Adrenal gland (tissue), 12 donors: ENCODE results near the gene ITGA7. TPM values are rescaled to one million over a fixed set of nuclear protein-coding genes. Genes with fewer than 3 reads are reported as not detected.

Experiments
- DNase-seq, 7 donors: peaks; one replicate each; pipeline ENCODE4 v3.0.0-alpha.2; 2019 to 2020
- H3K27ac ChIP-seq, 5 donors: fragments of 200-600 bp; sonication (generic) in 4 of 5; 1 replicate in 3 of 5; 2 replicates in 2 of 5; pipeline versions ENCODE4 v1.5.1 to v1.8.0; 2016 to 2020; ENCODE audit warnings: mild to moderate bottlenecking in 1 of 5
- H3K27me3 ChIP-seq: fragments of 200-600 bp; 2 replicates; pipeline ENCODE4 v1.8.0; 2021
- H3K36me3 ChIP-seq, 2 donors: fragments of 200-600 bp; replicated peaks in 1 of 2; 1 replicate in 1 of 2; 2 replicates in 1 of 2; pipeline versions ENCODE4 v1.5.1 to v1.8.0; 2018 to 2022
- H3K4me1 ChIP-seq, 2 donors: fragments of 200-600 bp; replicated peaks in 1 of 2; 1 replicate in 1 of 2; 2 replicates in 1 of 2; pipeline versions ENCODE4 v1.5.1 to v1.8.0; 2018 to 2021
- H3K4me3 ChIP-seq, 4 donors: fragments of 200-600 bp; sonication (generic) in 3 of 4; one replicate each; pipeline ENCODE4 v1.5.1; 2016 to 2018
- H3K9me3 ChIP-seq, 3 donors: fragments of 200-600 bp; sonication (generic) in 1 of 3; replicated peaks in 1 of 3; 1 replicate in 2 of 3; 2 replicates in 1 of 3; pipeline versions ENCODE4 v1.5.1 to v1.8.0; 2016 to 2021
- POLR2A ChIP-seq, 2 donors: fragments of 450-650 bp; IDR thresholded peaks; one replicate each; pipeline ENCODE4 v1.6.1; 2017; ENCODE audit warnings: antibody characterized with exemption in 2 of 2, mild to moderate bottlenecking in 2 of 2, moderate library complexity in 1 of 2
- WGBS, 4 donors: extraction: QIAGEN DNeasy Blood & Tissue Kit in 2 of 4; methylation state at CpG; one replicate each; pipeline versions ENCODE4 v1.1.5 to v1.1.7; 2013 to 2017; 5-methylcytosine and 5-hydroxymethylcytosine counted together
- intact Hi-C, 2 donors: fragments of 100-400 bp; cut with DNase I; formaldehyde crosslinking; loops; one replicate each; pipeline versions ENCODE4 v1.14.1 to v1.15.0; 2022 to 2023
- polyA plus RNA-seq, 3 donors: library from polyadenylated mRNA; stranded (reverse); fragments of 200-250 nt in 2 of 3; fragments of 350-450 nt in 1 of 3; fragmentation: Illumina TruSeq in 1 of 3; extraction: RNeasy Lipid Tissue Mini Kit (QIAGEN cat#74804) in 1 of 3; gene quantifications; one replicate each; pipeline ENCODE4 v1.2.3, GENCODE V29; 2013 to 2014
- total RNA-seq, 9 donors: library from RNA; depleted of rRNA in 4 of 9; stranded (reverse); fragments of >200 nt in 4 of 9; fragments of 120-200 nt in 1 of 9; fragmentation: NEBNext Ultra II Directional in 1 of 9; extraction: Animal tissue kit (Norgen Biotek cat#: 25700) in 1 of 9; gene quantifications; one replicate each; pipeline versions ENCODE4 v1.1.0 to v1.2.4, GENCODE V29; 2013 to 2023
- TF ChIP-seq, protein P1 (sequence below), 6 experiments: fragments of 450-650 bp in 4 of 6; fragments of 200-600 bp in 2 of 6; sonication (generic) in 1 of 6; IDR thresholded peaks; 1 replicate in 5 of 6; 2 replicates in 1 of 6; pipeline versions ENCODE4 v1.5.1 to v1.8.0; 2016 to 2021; ENCODE audit warnings: antibody characterized with exemption in 6 of 6, mild to moderate bottlenecking in 2 of 6, moderate library complexity in 1 of 6
- donor health status: healthy with polysubstance abuse.
- donor health status: Bipolar disorder and iron deficiency.
- donor health status: DM: yes; HTN: yes; CAD: no.
- donor health status: DM: no; HTN: no; CAD: no.
- donor health status: DM: no; HTN: no; CAD: no.
- donor health status: DM: yes; HTN: yes; CAD: no.

ITGA7 gene
- total and polyA plus RNA-seq, 12 donors, result 5.7 to 77.1 (median 15.7) TPM

DNA sequence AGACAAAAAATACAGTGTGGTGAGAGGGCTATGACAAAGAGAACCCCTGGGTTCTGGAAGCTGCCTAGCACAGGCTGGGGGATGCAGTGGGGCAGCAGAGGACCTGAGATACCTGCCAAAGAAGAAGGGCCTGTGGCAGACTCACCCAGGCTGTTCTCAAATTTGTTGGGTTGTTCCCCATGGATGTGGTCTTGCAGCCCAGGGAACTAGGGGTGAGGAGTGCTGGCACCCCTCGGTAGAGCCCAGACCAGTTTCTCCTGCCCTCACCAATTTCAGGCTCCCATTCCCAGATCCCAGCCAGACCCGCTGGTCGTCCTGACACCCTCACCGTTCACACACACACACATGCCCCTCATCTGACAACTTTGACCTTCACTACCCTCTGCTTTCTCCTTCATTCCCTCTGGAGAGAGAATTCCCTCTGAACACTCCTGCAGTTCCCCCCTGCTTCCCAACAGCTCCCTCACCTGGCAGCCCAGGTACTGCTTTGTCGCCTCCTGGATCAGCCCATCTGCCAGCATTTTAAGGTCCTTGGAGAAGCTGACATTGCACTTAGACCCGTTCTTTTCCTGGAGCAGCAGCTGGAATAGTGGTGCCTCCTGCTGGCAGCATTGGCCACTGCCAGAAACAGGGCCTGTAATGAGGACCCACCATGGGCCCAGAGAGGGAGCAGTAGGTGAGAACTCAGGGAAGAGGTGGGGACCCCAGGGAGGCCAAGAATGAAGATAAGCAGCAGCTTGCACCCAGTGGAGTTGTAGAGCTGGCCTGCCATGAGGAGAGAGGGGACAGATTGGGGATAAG, 29.3 kb upstream of the ITGA7 start:
- Histone ChIP-seq H3K9me3 (no peaks in the 10 kb centered on the region), H3K36me3 (no peaks in the 10 kb centered on the region), H3K4me3 (no peak overlapping the region), H3K27me3 (no peaks in the 10 kb centered on the region), H3K27ac (peak overlapping the region in 2 of 5 donors; percentile 8 to 81), H3K4me1 (peaks cover 6 to 11% of the 10 kb centered on the region in 2 donors)
- peak; percentile 59 to 87 (median 75) for DNase-seq
- 17 to 31% (median 28%) methylated on average over 6 of the region's 6 CpGs for WGBS, 4 donors
- intact Hi-C loops, result loop anchor here in 1 of 2 donors (5.0 kb wide), 1 partner anchor 200 kb away; no protein-coding TSS in a partner anchor
- TF ChIP-seq, protein P1, sequence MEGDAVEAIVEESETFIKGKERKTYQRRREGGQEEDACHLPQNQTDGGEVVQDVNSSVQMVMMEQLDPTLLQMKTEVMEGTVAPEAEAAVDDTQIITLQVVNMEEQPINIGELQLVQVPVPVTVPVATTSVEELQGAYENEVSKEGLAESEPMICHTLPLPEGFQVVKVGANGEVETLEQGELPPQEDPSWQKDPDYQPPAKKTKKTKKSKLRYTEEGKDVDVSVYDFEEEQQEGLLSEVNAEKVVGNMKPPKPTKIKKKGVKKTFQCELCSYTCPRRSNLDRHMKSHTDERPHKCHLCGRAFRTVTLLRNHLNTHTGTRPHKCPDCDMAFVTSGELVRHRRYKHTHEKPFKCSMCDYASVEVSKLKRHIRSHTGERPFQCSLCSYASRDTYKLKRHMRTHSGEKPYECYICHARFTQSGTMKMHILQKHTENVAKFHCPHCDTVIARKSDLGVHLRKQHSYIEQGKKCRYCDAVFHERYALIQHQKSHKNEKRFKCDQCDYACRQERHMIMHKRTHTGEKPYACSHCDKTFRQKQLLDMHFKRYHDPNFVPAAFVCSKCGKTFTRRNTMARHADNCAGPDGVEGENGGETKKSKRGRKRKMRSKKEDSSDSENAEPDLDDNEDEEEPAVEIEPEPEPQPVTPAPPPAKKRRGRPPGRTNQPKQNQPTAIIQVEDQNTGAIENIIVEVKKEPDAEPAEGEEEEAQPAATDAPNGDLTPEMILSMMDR (IDR thresholded peaks at IDR 0.05), result peak; percentile 45 to 86 (median 76)
- TF ChIP-seq POLR2A (IDR thresholded peaks at IDR 0.05), result no peak

DNA sequence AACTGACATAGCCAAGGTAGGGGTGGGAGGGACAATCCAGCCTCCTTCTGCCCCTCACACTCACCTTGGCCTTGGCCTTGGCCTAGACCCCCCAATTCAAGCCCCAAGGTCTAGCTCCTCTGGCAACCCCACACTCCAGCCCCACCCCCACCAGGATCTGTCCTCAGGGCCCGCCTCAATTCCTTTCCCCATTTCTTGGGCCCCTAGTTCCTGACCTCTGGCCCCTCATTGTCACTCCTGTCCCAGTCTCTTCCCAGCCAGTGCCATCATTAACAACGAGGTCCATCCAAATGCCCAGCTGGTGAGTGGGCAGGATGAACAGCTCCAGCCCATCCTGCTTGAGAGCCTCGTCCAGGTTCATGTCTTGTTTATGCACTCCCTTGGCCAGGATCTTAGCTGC, 28.4 kb upstream of the ITGA7 start:
- DNase-seq, result peak in 1 of 7 donors; percentile 44
- no peaks in the 10 kb centered on the region for H3K9me3 ChIP-seq
- no peak overlapping the region for H3K4me3 ChIP-seq
- 45 to 61% (median 49%) methylated on average over 3 of the region's 3 CpGs for WGBS, 4 donors
- peaks cover 6 to 11% of the 10 kb centered on the region in 2 donors for H3K4me1 ChIP-seq
- no peak overlapping the region for H3K27ac ChIP-seq
- no peaks in the 10 kb centered on the region for H3K36me3 ChIP-seq
- no peaks in the 10 kb centered on the region for H3K27me3 ChIP-seq
- TF ChIP-seq, protein P1 (IDR thresholded peaks at IDR 0.05), result no peak
- TF ChIP-seq POLR2A (IDR thresholded peaks at IDR 0.05), result no peak
- intact Hi-C loops, result loop anchor here in 1 of 2 donors (5.0 kb wide), 1 partner anchor 201 kb away; no protein-coding TSS in a partner anchor

DNA sequence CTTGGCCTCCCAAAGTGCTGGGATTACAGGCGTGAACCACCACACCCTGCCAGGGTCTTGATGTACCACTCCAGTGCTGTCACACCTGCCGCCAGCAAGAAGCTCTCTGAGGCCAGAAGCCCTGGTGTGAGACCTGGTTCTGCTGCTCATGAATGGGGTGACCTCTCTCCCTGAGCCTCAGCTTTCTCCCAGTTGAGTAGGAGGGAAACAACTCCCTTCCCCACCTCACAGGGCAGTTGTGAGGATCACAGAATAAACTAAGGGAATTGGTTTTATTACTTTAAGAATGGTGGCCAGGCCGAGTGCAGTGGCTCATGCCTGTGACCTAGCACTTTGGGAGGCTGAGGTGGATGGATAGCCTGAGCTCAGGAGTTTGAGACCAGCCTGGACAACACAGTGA, 26.9 kb upstream of the ITGA7 start:
- Histone ChIP-seq H3K9me3 (no peaks in the 10 kb centered on the region), H3K4me1 (peaks cover 17 to 25% of the 10 kb centered on the region in 2 donors), H3K4me3 (no peak overlapping the region), H3K36me3 (no peaks in the 10 kb centered on the region), H3K27ac (no peak overlapping the region), H3K27me3 (no peaks in the 10 kb centered on the region)
- intact Hi-C loops, result no loop called here
- peak in 2 of 7 donors; percentile 18 to 38 for DNase-seq
- 86 to 97% (median 91%) methylated on average over 1 to 3 of the region's 3 CpGs for WGBS, 4 donors
- TF ChIP-seq POLR2A (IDR thresholded peaks at IDR 0.05), result no peak
- TF ChIP-seq, protein P1 (IDR thresholded peaks at IDR 0.05), result no peak

DNA sequence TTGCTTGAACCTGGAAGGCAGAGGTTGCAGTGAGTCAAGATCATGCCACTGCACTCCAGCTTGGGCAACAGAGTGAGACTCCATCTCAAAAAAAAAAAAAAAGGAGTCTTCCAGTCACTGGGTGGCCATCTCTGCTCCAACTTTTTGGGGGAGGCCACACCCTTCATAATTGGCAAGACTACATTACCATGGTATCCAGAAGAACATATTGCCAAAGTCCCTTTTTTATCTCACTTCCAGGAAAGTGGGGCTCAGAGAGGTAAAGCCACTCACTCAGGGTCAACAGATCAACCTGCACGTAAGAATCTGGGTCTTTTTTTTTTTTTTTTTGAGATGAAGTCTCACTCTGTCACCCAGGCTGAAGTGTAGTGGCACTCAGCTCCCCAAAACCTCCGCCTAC, 26.2 kb upstream of the ITGA7 start:
- TF ChIP-seq, protein P1 (IDR thresholded peaks at IDR 0.05), result no peak
- no peak for TF ChIP-seq POLR2A (IDR thresholded peaks at IDR 0.05)
- WGBS, 4 donors, result 67 to 79% (median 76%) methylated on average over 2 of the region's 2 CpGs
- no peaks in the 10 kb centered on the region for H3K36me3 ChIP-seq

More for the DNA sequence above, 26.2 kb upstream of the ITGA7 start:
- peaks cover 21 to 25% of the 10 kb centered on the region in 2 donors for H3K4me1 ChIP-seq
- intact Hi-C loops, result no loop called here
- no peaks in the 10 kb centered on the region for H3K9me3 ChIP-seq
- no peak for DNase-seq
- no peaks in the 10 kb centered on the region for H3K27me3 ChIP-seq
- H3K27ac ChIP-seq, result no peak overlapping the region
- H3K4me3 ChIP-seq, result no peak overlapping the region
